Stimulated activated memory B cell treated with anti-CD40 and anti-IgM and Interleukin-4, amounts not matched to agents 10 μg/mL and 1 μg/mL and 100 μg/mL, for 72 hours (primary cell): ENCODE measurements around the gene PURB.
"Not testable (repeated sequence)": the region's sequence is repeated elsewhere in the genome, so short reads cannot be mapped to it uniquely, and the experiment has no call there.

Source experiments
- ATAC-seq: fragments of 150-1000 bp; cut with Tn5 transposase; 2 replicates; pipeline ENCODE4 v1.10.0; 2021
- H3K27ac Mint-ChIP-seq: one replicate; pipeline ENCODE4 v1.8.0; 2022; ENCODE audit warnings: mild to moderate bottlenecking, mixed read lengths
- H3K27me3 Mint-ChIP-seq: one replicate; pipeline ENCODE4 v1.8.0; 2022; ENCODE audit warnings: mixed read lengths
- H3K36me3 Mint-ChIP-seq: one replicate; pipeline ENCODE4 v1.8.0; 2022; ENCODE audit warnings: mixed read lengths
- H3K4me1 Mint-ChIP-seq: one replicate; pipeline ENCODE4 v1.8.0; 2022; ENCODE audit warnings: mixed read lengths
- H3K4me3 Mint-ChIP-seq: one replicate; pipeline ENCODE4 v1.8.0; 2022; ENCODE audit warnings: mild to moderate bottlenecking, moderate library complexity, mixed read lengths
- H3K9me3 Mint-ChIP-seq: one replicate; pipeline ENCODE4 v1.8.0; 2022; ENCODE audit warnings: mixed read lengths

The PURB gene

DNA sequence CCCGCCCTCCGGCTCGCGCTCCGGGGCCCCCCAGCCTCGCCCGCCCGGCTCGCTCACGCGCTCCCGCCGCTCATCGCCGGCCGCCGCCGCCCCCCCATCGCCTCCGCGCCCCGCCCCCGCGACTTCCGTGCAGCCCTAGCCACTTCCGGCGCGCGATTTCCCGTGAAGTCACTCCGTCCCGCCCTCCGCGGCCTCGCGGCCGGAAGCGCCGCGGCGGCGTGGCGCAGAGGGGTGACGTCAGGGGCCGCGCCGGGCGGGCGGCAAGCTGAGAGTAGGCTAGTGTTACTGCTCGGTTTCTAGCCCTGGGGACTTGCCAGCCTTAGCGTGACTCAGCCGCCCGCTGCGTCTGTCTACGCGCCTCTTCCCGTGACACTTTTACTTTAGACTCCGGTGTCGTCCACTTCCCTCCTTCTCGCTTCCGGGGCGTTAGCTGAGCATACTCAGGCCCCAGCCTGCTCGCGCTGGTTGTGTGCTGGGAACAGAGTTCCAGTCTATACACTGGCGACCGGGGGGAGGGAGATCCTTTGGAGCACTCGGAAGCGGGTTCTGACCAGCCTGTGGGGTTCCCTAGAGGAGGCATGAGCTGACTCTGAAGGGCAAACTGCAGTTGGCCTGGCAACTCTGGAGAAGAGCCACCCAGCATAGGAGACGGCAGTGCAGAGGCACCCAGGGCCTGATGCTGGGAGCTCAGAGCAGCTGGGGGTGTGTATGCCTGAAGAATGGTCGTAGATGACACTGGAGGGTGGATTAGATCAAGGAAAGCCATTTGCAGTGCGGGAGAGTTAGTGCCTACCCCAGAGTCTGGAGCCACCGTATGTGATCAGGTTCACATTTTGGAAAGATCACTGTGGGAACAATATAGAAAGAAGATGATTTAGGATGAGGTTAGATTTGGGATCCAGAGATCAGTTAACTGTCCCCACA lies at the start of gene PURB:
Gene PURB, minus strand, starts transcription at position 137 of the 924 bp plus-strand sequence. CDS start 182 bp downstream, outside the sequence.
- peaks cover 3% of the 10 kb centered on the region for H3K9me3 Mint-ChIP-seq

DNA sequence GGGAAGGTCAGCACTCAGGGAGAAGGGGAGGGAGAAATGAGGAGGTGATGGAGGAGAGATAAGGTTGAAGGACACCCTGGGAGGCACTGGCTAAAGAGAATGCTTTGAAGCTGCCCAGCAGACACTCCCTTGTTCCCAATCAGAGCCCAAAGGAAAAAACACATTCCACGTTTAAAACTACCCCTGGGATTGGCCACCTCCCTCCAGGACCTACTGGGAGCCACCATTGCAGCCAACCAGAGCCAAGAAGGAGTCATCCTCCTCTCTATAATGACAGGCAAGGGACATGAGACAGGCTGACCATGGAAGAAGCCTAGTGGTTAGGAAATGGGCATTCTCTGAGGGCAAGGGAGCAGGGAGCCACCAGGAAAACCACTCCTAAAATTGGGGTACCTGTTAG lies 49.7 kb upstream of the PURB start:
- peaks cover 24% of the 10 kb centered on the region for H3K27me3 Mint-ChIP-seq
- no peak for ATAC-seq
- no peaks in the 10 kb centered on the region for H3K9me3 Mint-ChIP-seq
- H3K36me3 Mint-ChIP-seq: no peaks in the 10 kb centered on the region
- no peaks in the 10 kb centered on the region for H3K4me1 Mint-ChIP-seq
- no peak overlapping the region for H3K27ac Mint-ChIP-seq
- H3K4me3 Mint-ChIP-seq: no peak overlapping the region

More for the DNA sequence above, at the start of gene PURB:
- Mint-ChIP-seq H3K27me3 (no peaks in the 10 kb centered on the region), H3K4me1 (peaks cover 37% of the 10 kb centered on the region), H3K36me3 (peaks cover 24% of the 10 kb centered on the region), H3K27ac (peak within 1 kb of the TSS; percentile 99), H3K4me3 (peak within 1 kb of the TSS; percentile 94)
- ATAC-seq: peak; percentile 96

DNA sequence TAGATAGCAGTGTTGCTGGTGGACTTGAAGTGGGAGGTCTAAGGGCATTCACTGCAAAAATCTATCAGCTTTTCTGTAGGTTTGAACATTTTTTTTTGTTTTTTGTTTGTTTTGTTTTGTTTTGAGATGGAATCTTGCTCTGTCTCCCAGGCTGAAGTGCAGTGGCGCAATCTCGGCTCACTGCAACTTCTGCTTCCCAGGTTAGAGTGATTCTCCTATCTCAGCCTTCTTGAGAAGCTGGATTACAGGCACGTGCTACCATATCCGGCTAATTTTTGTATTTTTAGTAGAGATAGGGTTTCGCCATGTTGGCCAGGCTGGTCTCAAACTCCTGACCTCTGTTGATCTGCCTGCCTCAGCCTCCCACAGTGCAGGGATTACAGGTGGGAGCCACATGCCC lies 49.2 kb upstream of the PURB start:
- not testable (repeated sequence) for H3K27ac Mint-ChIP-seq, H3K4me1 Mint-ChIP-seq, H3K36me3 Mint-ChIP-seq, ATAC-seq, H3K4me3 Mint-ChIP-seq, H3K9me3 Mint-ChIP-seq
- peaks cover 29% of the 10 kb centered on the region for H3K27me3 Mint-ChIP-seq

DNA sequence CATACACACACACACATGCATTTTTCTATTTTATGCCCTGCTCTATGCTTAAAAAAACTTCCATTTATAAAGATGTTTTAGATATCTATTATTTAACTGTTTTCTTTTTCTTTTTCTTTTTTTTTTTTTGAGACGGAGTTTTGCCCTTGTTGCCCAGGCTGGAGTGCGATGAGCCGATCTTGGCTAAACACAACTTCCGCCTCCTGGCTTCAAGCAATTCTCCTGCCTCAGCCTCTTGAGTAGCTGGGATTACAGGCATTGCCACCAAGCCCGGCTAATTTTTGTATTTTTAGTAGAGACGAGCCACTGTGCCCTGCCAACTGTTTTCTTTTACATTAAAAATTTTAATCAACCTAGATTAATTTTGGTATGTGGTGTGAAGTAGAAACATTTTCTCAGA lies 45.6 kb upstream of the PURB start:
- no peak for ATAC-seq
- Mint-ChIP-seq H3K4me1 (no peaks in the 10 kb centered on the region), H3K4me3 (no peak overlapping the region), H3K9me3 (peaks cover 3% of the 10 kb centered on the region), H3K27me3 (peaks cover 47% of the 10 kb centered on the region), H3K27ac (no peak overlapping the region), H3K36me3 (no peaks in the 10 kb centered on the region)

DNA sequence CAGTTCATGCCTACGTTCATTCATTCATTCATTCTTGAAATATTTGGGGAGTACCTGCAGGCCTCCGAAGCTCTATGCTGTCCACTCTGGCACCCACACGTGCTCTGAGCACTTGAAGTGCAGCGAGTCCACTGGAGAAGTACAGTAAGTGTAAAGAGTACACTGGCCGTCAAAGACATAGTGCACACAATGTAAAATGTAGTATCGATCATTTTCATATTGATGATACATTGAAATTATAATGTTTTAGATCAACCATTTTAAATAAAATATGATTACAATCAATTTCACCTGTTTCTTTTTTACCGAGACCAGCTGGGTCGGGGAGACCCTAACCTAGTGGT lies 37.0 kb upstream of the PURB start:
- ATAC-seq: peak; percentile 41
- Mint-ChIP-seq H3K4me3 (no peak overlapping the region), H3K27ac (no peak overlapping the region), H3K27me3 (peaks cover 1% of the 10 kb centered on the region), H3K4me1 (peaks cover 12% of the 10 kb centered on the region), H3K36me3 (no peaks in the 10 kb centered on the region), H3K9me3 (no peaks in the 10 kb centered on the region)

DNA sequence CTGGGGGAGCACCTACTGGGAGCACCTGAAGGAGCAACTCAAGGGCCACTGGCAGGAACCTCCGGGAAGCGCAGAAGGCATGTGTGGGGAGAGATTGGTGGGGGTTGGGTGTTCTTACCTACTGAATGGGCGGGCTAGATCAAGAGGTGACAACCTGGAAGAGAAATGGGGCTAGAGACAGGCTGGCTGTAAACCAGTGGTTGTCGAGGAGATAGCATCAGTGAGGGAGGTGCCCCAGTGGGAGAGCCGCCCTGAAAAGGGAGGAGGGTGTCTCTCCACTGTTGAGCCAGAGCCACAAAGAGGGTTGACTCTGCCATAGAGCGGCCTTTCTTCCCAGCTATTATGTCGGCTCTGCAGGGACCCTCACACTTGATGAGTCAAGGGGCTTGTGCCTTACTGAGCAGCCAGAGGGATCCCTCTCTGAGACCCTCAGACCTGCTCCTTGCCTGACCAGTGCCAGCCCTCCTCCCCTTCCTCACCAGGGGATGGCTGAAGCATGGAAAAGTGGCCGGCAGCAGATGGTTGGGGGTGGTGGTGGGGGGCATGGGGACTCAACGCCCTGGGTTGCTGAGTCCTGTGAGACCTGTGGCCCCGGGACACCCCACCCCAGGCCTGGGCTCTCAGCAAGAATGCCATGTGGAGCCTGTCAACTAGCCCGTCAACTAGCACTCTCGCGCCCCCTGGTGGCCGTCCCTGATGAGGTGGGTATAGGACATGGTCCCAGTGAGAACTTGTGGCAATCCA lies 36.4 kb upstream of the PURB start:
- peak overlapping the region; percentile 26 for H3K27ac Mint-ChIP-seq
- no peaks in the 10 kb centered on the region for H3K36me3 Mint-ChIP-seq
- no peak overlapping the region for H3K4me3 Mint-ChIP-seq
- H3K27me3 Mint-ChIP-seq: no peaks in the 10 kb centered on the region
- peak; percentile 96 for ATAC-seq
- peaks cover 12% of the 10 kb centered on the region for H3K4me1 Mint-ChIP-seq
- H3K9me3 Mint-ChIP-seq: no peaks in the 10 kb centered on the region

DNA sequence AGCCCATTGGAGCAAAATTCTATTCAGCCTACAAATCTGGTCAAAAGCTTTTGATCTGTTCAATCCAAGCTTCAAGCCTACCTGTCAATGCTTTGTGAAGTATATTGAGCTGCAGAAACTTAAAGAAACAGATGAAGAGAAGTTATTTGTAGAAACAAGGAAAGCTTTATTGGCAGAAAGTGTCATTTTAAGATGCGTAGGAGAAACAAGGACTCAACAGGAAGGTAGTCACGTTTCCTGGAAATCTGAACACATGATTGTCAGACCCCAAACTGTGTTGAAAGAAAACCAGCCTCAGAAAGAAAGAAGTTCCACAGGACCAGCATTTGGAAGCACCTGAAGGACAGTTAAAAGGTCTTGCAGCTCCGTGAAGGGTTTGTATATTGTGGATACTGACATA lies 34.8 kb upstream of the PURB start:
- ATAC-seq: no peak
- H3K27me3 Mint-ChIP-seq: no peaks in the 10 kb centered on the region
- no peaks in the 10 kb centered on the region for H3K9me3 Mint-ChIP-seq
- no peaks in the 10 kb centered on the region for H3K36me3 Mint-ChIP-seq
- H3K4me3 Mint-ChIP-seq: no peak overlapping the region
- peaks cover 15% of the 10 kb centered on the region for H3K4me1 Mint-ChIP-seq
- no peak overlapping the region for H3K27ac Mint-ChIP-seq

DNA sequence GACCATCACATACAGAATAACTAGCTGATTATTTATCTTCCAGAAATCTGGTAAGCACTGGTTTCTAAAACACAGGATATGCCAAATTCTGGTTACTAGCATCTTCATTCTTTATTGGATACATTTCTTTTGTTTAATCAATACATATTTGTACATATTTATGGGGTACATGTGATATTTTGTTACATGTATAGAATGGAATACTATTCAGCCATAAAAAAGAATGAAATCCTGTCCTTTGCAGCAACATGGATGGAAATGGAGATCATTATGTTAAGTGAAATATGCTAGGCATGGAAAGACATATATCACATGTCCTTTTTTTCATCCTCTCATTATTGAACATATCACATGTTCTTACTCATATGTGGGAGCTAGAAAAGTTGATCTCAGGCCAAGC lies 32.7 kb upstream of the PURB start:
- H3K36me3 Mint-ChIP-seq: no peaks in the 10 kb centered on the region
- no peaks in the 10 kb centered on the region for H3K9me3 Mint-ChIP-seq
- no peaks in the 10 kb centered on the region for H3K27me3 Mint-ChIP-seq
- H3K4me1 Mint-ChIP-seq: peaks cover 17% of the 10 kb centered on the region
- H3K4me3 Mint-ChIP-seq: no peak overlapping the region
- no peak for ATAC-seq
- H3K27ac Mint-ChIP-seq: no peak overlapping the region

DNA sequence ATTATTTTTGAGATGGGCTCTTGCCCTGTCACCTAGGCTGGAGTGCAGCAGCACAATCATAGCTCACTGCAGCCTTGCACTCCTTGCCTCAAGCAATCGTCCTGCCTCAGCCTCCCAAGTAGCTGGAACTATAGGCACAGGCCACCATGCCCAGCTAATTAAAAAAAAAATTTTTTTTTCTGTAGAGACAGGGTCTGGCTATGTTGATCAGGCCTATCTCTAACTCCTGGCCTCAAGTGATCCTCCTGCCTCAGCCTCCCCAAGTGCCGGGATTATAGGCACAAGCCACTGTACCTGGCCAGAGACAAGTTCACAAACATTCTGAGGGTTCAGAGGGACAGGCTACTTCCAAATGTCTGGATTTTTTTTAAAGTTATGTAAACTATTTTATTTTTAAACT lies 32.1 kb upstream of the PURB start:
- Mint-ChIP-seq H3K36me3 (no peaks in the 10 kb centered on the region), H3K27me3 (no peaks in the 10 kb centered on the region), H3K4me1 (peaks cover 17% of the 10 kb centered on the region), H3K9me3 (no peaks in the 10 kb centered on the region), H3K4me3 (no peak overlapping the region), H3K27ac (no peak overlapping the region)
- no peak for ATAC-seq

DNA sequence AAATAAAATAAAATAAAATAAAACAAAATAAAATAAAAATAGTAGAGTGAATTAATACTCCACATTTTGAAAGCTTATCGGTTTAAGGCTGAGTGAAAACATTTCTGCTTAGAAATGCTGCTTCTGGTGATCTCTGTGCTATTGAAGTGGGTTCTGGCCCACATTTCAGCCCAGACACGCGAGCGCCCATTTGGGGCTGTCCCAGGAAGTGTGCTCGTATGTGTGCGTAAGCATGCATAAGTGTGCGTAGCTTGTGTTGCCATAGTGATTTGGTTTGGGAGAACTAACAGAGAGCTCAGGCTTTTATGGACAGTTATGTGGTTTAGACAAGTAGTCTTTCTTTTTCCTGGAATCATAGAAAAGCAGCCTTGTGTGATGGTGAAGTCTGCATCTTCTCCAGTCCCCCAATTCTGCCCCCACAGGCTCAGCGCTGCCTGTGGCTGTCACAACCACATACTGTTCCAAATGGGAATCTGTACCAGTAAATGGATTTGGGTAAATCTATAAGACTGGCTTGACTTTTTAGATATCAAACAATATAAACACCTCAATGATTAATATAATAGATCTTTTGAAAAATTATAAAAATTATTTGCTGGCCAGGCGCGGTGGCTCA lies 29.8 kb upstream of the PURB start:
- no peaks in the 10 kb centered on the region for H3K27me3 Mint-ChIP-seq
- H3K4me1 Mint-ChIP-seq: peaks cover 5% of the 10 kb centered on the region
- ATAC-seq: peak; percentile 94
- H3K4me3 Mint-ChIP-seq: peak overlapping the region; percentile 12
- no peaks in the 10 kb centered on the region for H3K36me3 Mint-ChIP-seq
- no peaks in the 10 kb centered on the region for H3K9me3 Mint-ChIP-seq
- peak overlapping the region; percentile 72 for H3K27ac Mint-ChIP-seq

DNA sequence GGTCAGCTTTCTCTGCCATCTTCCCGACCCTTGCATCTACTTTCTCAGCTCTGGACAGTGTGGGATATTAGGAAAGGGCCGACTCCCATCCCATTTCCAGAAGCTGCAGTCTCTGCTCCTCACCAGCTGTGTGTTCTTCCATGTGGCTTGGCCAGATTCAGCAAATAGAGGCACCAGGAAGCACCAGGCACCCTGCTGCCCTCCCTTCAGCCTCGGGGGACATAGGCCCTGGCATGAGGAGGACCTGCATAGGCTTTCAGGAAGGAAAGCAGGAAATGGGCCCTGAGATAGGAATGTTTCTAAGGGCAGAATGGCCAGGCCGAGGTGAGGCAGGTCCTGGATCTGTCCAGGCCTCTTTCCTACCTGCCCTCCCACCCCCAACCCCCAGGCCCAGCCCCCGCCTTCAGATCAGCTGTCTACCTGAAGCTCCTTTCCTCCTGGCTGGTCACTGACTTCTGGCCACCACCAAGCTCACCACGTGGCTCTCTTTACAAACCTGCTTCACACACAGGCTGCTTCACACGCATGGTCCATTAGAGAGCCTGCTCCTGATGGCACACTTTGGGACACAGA lies 27.5 kb upstream of the PURB start:
- Mint-ChIP-seq H3K27me3 (peaks cover 6% of the 10 kb centered on the region), H3K4me3 (no peak overlapping the region), H3K4me1 (peaks cover 5% of the 10 kb centered on the region), H3K9me3 (no peaks in the 10 kb centered on the region), H3K36me3 (no peaks in the 10 kb centered on the region), H3K27ac (peak overlapping the region; percentile 72)
- no peak for ATAC-seq

DNA sequence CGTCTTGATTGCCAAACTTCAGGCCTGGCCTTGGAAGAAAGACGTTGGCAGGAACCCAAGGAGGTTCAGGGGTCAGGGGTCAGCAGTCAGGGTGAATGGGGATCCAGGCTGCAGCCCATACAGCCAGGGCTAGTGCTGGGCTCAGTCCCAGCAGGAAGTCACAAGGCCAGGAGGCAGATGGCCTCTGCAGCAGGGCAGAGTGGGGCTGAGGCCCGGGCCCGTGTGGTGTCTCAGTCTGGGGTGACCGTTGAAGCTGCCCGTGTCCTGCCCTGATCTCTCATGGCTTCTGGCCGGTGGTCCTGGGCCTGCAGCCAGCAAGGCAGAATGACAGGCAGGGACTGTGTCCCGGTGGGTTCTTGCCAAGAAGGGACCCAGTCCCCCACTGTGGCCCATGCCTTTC lies 26.6 kb upstream of the PURB start:
- H3K27me3 Mint-ChIP-seq: peaks cover 9% of the 10 kb centered on the region
- H3K4me1 Mint-ChIP-seq: peaks cover 5% of the 10 kb centered on the region
- no peaks in the 10 kb centered on the region for H3K36me3 Mint-ChIP-seq
- no peaks in the 10 kb centered on the region for H3K9me3 Mint-ChIP-seq
- no peak overlapping the region for H3K4me3 Mint-ChIP-seq
- ATAC-seq: no peak
- H3K27ac Mint-ChIP-seq: no peak overlapping the region

DNA sequence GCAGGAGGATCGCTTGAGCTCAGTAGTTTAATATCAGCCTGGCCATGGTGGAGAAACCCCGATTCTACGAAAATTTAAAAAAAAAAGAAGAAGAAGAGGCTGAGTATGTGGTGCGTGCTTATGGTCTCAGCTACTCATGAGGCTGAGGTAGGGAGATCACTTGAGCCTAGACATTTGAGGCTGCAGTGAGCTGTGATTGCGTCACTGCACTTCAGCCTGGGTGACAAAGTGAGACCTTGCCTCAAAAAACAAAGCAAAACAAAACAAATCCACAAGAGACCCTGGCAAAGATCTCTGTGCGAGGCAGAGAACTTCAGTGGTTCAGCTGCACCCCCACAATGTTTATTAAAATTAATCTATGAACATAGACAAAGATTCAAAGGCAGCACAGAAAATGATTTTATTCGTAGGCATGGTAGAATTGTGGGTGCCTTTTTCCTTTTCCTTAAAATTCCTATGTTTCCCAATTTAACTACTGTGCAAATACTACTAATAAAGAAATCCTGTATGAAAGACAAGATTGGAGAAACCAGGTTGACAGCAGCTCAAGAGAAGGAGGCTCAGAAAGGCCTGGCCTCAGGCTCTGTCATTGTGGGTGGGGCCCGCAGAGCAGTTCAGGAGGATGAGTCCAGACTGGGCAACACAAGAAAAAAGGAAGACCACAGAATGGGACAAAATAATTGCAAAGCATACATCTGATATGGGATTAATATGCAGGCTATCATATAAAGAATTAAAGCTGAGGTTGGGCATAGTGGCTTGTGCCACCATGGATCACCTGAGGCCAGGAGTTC lies 24.5 kb upstream of the PURB start:
- Mint-ChIP-seq H3K4me3 (no peak overlapping the region), H3K9me3 (no peaks in the 10 kb centered on the region), H3K27me3 (peaks cover 9% of the 10 kb centered on the region), H3K36me3 (no peaks in the 10 kb centered on the region), H3K27ac (no peak overlapping the region), H3K4me1 (no peaks in the 10 kb centered on the region)
- ATAC-seq: no peak

DNA sequence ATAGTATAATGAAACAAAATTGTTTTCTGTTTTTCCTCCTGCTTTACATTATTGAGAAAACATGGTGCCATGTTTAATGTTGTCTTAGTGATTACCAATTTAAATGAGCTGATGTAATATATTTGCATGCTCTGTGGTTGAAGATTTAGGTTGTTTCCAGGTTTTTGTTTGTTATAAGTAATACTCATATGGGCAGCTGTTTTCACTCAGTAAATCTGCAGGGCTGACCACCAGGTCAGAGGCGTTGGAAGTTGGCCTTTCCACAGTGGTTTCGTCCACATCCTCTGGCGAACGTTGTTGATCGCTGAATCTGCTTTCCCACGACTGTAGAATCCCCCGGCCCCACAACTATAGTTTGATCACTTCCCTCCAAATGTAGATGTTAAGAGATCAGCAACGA lies 21.6 kb upstream of the PURB start:
- ATAC-seq: no peak
- H3K27me3 Mint-ChIP-seq: peaks cover 9% of the 10 kb centered on the region
- no peaks in the 10 kb centered on the region for H3K36me3 Mint-ChIP-seq
- no peaks in the 10 kb centered on the region for H3K4me1 Mint-ChIP-seq
- no peak overlapping the region for H3K4me3 Mint-ChIP-seq
- no peak overlapping the region for H3K27ac Mint-ChIP-seq
- no peaks in the 10 kb centered on the region for H3K9me3 Mint-ChIP-seq
